ENCODE measurements around the gene PTMS.

PTMS gene

GRCh38 chr12:6790496-6791150 is 24.5 kb downstream of the PTMS start:
- no peak for TF ChIP-seq CTCF (conservative IDR thresholded peaks at IDR 0.05; ENCODE audit: low read depth)
- DNase-seq (ENCODE audit: low spot score), result no peak
- ChIA-PET POLR2A (ENCODE audit: low non-redundant PET) (no interaction called here), CTCF (interaction anchor here (0.6 kb wide), 1 partner anchor 13 kb away, joined by 4 read pairs; no protein-coding TSS in a partner anchor)
- H3K27ac ChIP-seq, result no peak overlapping the region

GRCh38 chr12:6791931-6792520 is 25.9 kb downstream of the PTMS start:
- ChIA-PET CTCF (interaction anchor here (0.5 to 1.1 kb wide), 4 partner anchors 34 to 1921 kb away, joined by 3 to 4 read pairs (median 3); no protein-coding TSS in a partner anchor), POLR2A (ENCODE audit: low non-redundant PET) (no interaction called here)
- TF ChIP-seq CTCF (conservative IDR thresholded peaks at IDR 0.05; ENCODE audit: low read depth), result no peak
- no peak overlapping the region for H3K27ac ChIP-seq
- no peak for DNase-seq (ENCODE audit: low spot score)

GRCh38 chr12:6792522-6793201 is 26.5 kb downstream of the PTMS start:
- H3K27ac ChIP-seq, result no peak overlapping the region
- POLR2A ChIA-PET (ENCODE audit: low non-redundant PET), result no interaction called here
- CTCF ChIA-PET, result interaction anchor here (0.5 to 1.1 kb wide), 4 partner anchors 14 to 1117 kb away, joined by 3 to 5 read pairs (median 4); no protein-coding TSS in a partner anchor
- TF ChIP-seq CTCF (conservative IDR thresholded peaks at IDR 0.05; ENCODE audit: low read depth), result no peak
- DNase-seq (ENCODE audit: low spot score), result no peak

- no peak for TF ChIP-seq CTCF (conservative IDR thresholded peaks at IDR 0.05; ENCODE audit: low read depth)
- POLR2A ChIA-PET (ENCODE audit: low non-redundant PET), result interaction anchor here (0.6 kb wide), 1 partner anchor 98 kb away, joined by 3 read pairs; no protein-coding TSS in a partner anchor
- H3K27ac ChIP-seq, result no peak overlapping the region
- CTCF ChIA-PET, result no interaction called here
- DNase-seq (ENCODE audit: low spot score), result no peak
Measured at GRCh38 chr12:6795088-6795487, 28.9 kb downstream of the PTMS start.

- POLR2A ChIA-PET (ENCODE audit: low non-redundant PET), result no interaction called here
- CTCF ChIA-PET, result no interaction called here
Measured at GRCh38 chr12:6796576-6796975, 30.4 kb downstream of the PTMS start.

More at GRCh38 chr12:6796576-6796975, 30.4 kb downstream of the PTMS start:
- no peak overlapping the region for H3K27ac ChIP-seq
- no peak for TF ChIP-seq CTCF (conservative IDR thresholded peaks at IDR 0.05; ENCODE audit: low read depth)
- DNase-seq (ENCODE audit: low spot score), result no peak
